Mucosa of descending colon (tissue), 3 donors: ENCODE data around the gene LOXL1. TPM values are rescaled to one million over a fixed set of nuclear protein-coding genes. Genes with fewer than 3 reads are reported as not detected.

Experiments used
- ATAC-seq: fragments of 200-7000 bp; cut with Tn5 transposase; one replicate; pipeline ENCODE4 v1.9.1; 2020; ENCODE audit warnings: mild to moderate bottlenecking, moderate library complexity
- DNase-seq, 3 donors: peaks; one replicate each; pipeline ENCODE4 v3.0.0-alpha.2; 2020
- H3K36me3 ChIP-seq: fragments of 200-600 bp; one replicate; pipeline ENCODE4 v1.8.0; 2021; ENCODE audit warnings: low read depth, mild to moderate bottlenecking
- H3K4me1 ChIP-seq: fragments of 200-600 bp; one replicate; pipeline ENCODE4 v1.8.0; 2021; ENCODE audit warnings: low read depth, mild to moderate bottlenecking
- H3K4me3 ChIP-seq: fragments of 200-600 bp; one replicate; pipeline ENCODE4 v1.8.0; 2021; ENCODE audit warnings: mild to moderate bottlenecking
- H3K9me3 ChIP-seq: fragments of 200-600 bp; one replicate; pipeline ENCODE4 v1.8.0; 2021; ENCODE audit warnings: mild to moderate bottlenecking
- CTCF ChIP-seq: fragments of 200-600 bp; IDR thresholded peaks from one replicate; pipeline ENCODE4 v1.8.0; 2022; ENCODE audit warnings: antibody characterized with exemption, mild to moderate bottlenecking
- intact Hi-C, 2 donors: fragments of 100-400 bp; cut with DNase I in 1 of 2; cut with micrococcal nuclease in 1 of 2; formaldehyde crosslinking; loops; one replicate each; pipeline versions ENCODE4 v1.11.0 to v1.11.1; 2022; cut with DNase I, micrococcal nuclease
- total RNA-seq, 3 donors: library from RNA; stranded (reverse); fragmentation: NEBNext Ultra II Directional in 2 of 3; extraction: Animal tissue kit (Norgen Biotek cat#: 25700) in 2 of 3; gene quantifications; one replicate each; pipeline versions ENCODE4 v1.2.1 to v1.2.4, GENCODE V29; 2021 to 2023
- donor health status: DM: no; HTN: no; CAD: no; lungs with moderate emphysema.
- donor health status: DM: no; HTN: no; CAD: no.
- donor health status: DM: no; HTN: yes; CAD: no.

The LOXL1 gene
- total RNA-seq, 3 donors from 2014 or later, result 0.87 to 7.9 (median 5.1) TPM

- intact Hi-C loops, result no loop called here
- no peak for DNase-seq
- no peak for TF ChIP-seq CTCF
- Histone ChIP-seq H3K4me1 (peaks cover 11% of the 10 kb centered on the region), H3K36me3 (no peaks in the 10 kb centered on the region), H3K9me3 (no peaks in the 10 kb centered on the region), H3K4me3 (no peak overlapping the region)
- no peak for ATAC-seq
Observed at GRCh38 chr15:73955861-73956742, 29.8 kb downstream of the LOXL1 start.

- peak; percentile 30 for ATAC-seq
- no peak for DNase-seq
- intact Hi-C loops, result no loop called here
Observed at GRCh38 chr15:73956743-73957135, 30.5 kb downstream of the LOXL1 start.

GRCh38 chr15:73957276-73957675, 31.0 kb downstream of the LOXL1 start:
- DNase-seq, result no peak
- H3K36me3 ChIP-seq, result no peaks in the 10 kb centered on the region
- H3K9me3 ChIP-seq, result no peaks in the 10 kb centered on the region
- intact Hi-C loops, result no loop called here
- peaks cover under 1% of the 10 kb centered on the region for H3K4me1 ChIP-seq
- no peak for TF ChIP-seq CTCF
- H3K4me3 ChIP-seq, result no peak overlapping the region
- no peak for ATAC-seq

More at GRCh38 chr15:73956743-73957135, 30.5 kb downstream of the LOXL1 start:
- Histone ChIP-seq H3K36me3 (no peaks in the 10 kb centered on the region), H3K4me1 (peaks cover 5% of the 10 kb centered on the region), H3K4me3 (no peak overlapping the region), H3K9me3 (no peaks in the 10 kb centered on the region)
- TF ChIP-seq CTCF, result no peak

- no peak for DNase-seq
- Histone ChIP-seq H3K9me3 (no peaks in the 10 kb centered on the region), H3K4me1 (no peaks in the 10 kb centered on the region), H3K36me3 (no peaks in the 10 kb centered on the region), H3K4me3 (no peak overlapping the region)
- ATAC-seq, result no peak
- intact Hi-C loops, result no loop called here
- TF ChIP-seq CTCF, result no peak
Observed at GRCh38 chr15:73957785-73958184, 31.5 kb downstream of the LOXL1 start.

GRCh38 chr15:73959012-73959581, 32.8 kb downstream of the LOXL1 start:
- peak; percentile 53 for ATAC-seq

More at GRCh38 chr15:73959012-73959581, 32.8 kb downstream of the LOXL1 start:
- no peaks in the 10 kb centered on the region for H3K9me3 ChIP-seq
- intact Hi-C loops, result no loop called here
- no peak overlapping the region for H3K4me3 ChIP-seq
- no peaks in the 10 kb centered on the region for H3K4me1 ChIP-seq
- no peak for DNase-seq
- H3K36me3 ChIP-seq, result no peaks in the 10 kb centered on the region
- TF ChIP-seq CTCF, result no peak
